Small intestine (tissue), 7 donors: ENCODE results near the gene LRRC8C. TPM values are rescaled to one million over a fixed set of nuclear protein-coding genes. Genes with fewer than 3 reads are reported as not detected.
A peak's percentile ranks its signal among the peaks of the same experiment; 100 is the strongest.

Experiments used
- DNase-seq, 2 donors: peaks; one replicate each; pipeline versions ENCODE4 v3.0.0 to v3.0.0-alpha.2; 2013
- FAIRE-seq: peaks from 2 replicates; lab custom pipeline; 2012; peaks lifted over from hg19 to GRCh38; lab: Jason Lieb, UNC
- H3K27ac ChIP-seq, 3 donors: one replicate each; pipeline ENCODE4 v1.5.1; 2013; ENCODE audit warnings: low read length in 2 of 3, mild to moderate bottlenecking in 2 of 3, control low read depth in 1 of 3, inconsistent platforms in 1 of 3, low read depth in 1 of 3, moderate library complexity in 1 of 3
- H3K27me3 ChIP-seq, 3 donors: one replicate each; pipeline ENCODE4 v1.6.1; 2013; ENCODE audit warnings: low read length in 3 of 3, inconsistent platforms in 1 of 3; ENCODE audit not compliant: control insufficient read depth in 3 of 3, insufficient read depth in 3 of 3
- H3K36me3 ChIP-seq, 3 donors: one replicate each; pipeline ENCODE4 v1.6.1; 2013; ENCODE audit warnings: low read length in 3 of 3, inconsistent platforms in 1 of 3, low read depth in 1 of 3, mild to moderate bottlenecking in 1 of 3, moderate library complexity in 1 of 3; ENCODE audit not compliant: control insufficient read depth in 3 of 3, insufficient read depth in 2 of 3
- H3K4me1 ChIP-seq, 3 donors: one replicate each; pipeline ENCODE4 v1.6.1; 2013; ENCODE audit warnings: low read length in 2 of 3, inconsistent platforms in 1 of 3, low read depth in 1 of 3, mild to moderate bottlenecking in 1 of 3, moderate library complexity in 1 of 3; ENCODE audit not compliant: control insufficient read depth in 3 of 3, insufficient read depth in 2 of 3
- H3K4me3 ChIP-seq, 3 donors: one replicate each; pipeline ENCODE4 v1.5.1; 2013; ENCODE audit warnings: low read length in 3 of 3, control low read depth in 1 of 3, inconsistent platforms in 1 of 3, low read depth in 1 of 3, mild to moderate bottlenecking in 1 of 3, moderate library complexity in 1 of 3
- H3K9me3 ChIP-seq, 2 donors: one replicate each; pipeline ENCODE4 v1.6.1; 2013; ENCODE audit warnings: low read depth in 1 of 2, low read length in 1 of 2; ENCODE audit not compliant: control insufficient read depth in 2 of 2, insufficient read depth in 1 of 2
- WGBS, 3 donors: extraction: QIAGEN DNeasy Blood & Tissue Kit; methylation state at CpG; one replicate each; pipeline ENCODE4 v1.1.7; 2013; 5-methylcytosine and 5-hydroxymethylcytosine counted together
- polyA plus RNA-seq, 4 donors: library from polyadenylated mRNA; stranded (reverse) in 3 of 4; unstranded in 1 of 4; fragments of 200-250 nt in 3 of 4; fragments of 120-200 nt in 1 of 4; gene quantifications; one replicate each; pipeline versions ENCODE4 v1.2.1 to v1.2.3, GENCODE V29; 2013
- donor health status: healthy with polysubstance abuse.
- donor health status: control.
- donor health status: control.
- donor health status: Bipolar disorder and iron deficiency.
- donor health status: healthy.

Gene LRRC8C
- polyA plus RNA-seq, 4 donors = 0.22 to 3.2 (median 1.5) TPM

DNA sequence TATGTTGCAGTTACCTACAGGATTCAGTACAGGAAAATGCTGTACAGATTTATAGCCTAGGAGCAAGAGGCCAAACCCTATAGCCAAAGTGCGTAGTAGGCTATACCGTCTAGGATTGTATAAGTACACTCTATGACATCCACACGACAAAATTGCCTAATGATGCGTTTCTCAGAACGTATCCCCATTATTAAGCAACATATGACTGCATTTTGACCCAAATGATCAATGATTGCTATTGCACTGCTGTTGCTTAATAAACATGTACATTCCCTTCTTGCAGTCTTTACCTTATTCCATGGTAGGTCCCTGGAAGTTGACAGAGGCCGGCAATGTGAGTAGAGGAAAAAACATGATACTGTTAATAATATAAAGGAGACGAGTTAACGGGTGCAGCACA, 33.0 kb downstream of the LRRC8C start:
- Histone ChIP-seq H3K27me3 (no peaks in the 10 kb centered on the region), H3K36me3 (no peaks in the 10 kb centered on the region), H3K4me3 (no peak overlapping the region), H3K9me3 (no peaks in the 10 kb centered on the region), H3K4me1 (peaks cover 0 to 2% (median 0%) of the 10 kb centered on the region in 3 donors), H3K27ac (no peak overlapping the region)
- WGBS, 3 donors = 95 to 97% (median 95%) methylated on average over 8 of the region's 8 CpGs
- DNase-seq = no peak
- FAIRE-seq = no peak

DNA sequence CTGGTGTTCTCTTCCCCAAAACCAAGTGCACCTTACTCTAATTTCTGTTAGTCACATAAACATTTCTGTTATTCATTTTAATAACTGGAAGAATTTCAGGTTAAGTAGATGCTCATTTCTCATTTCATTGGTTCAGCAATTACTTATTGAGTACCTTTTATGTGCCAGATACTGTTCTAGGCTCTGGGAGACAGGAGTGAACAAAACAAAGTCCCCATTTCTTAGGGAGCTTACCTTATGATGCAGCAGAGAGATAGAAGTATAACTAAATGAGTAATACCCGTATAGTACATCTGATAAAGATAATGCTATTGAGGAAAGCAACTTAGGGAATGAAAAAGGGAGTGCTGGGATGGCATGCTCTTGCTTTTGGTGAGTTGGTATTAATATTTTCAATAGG, 33.7 kb downstream of the LRRC8C start:
- no peak overlapping the region for H3K4me3 ChIP-seq
- H3K27ac ChIP-seq = no peak overlapping the region
- no peaks in the 10 kb centered on the region for H3K9me3 ChIP-seq
- no peak for FAIRE-seq
- no peaks in the 10 kb centered on the region for H3K27me3 ChIP-seq
- 13 to 77% (median 46%) methylated on average over 1 of the region's 1 CpG for WGBS, 3 donors
- no peak for DNase-seq
- no peaks in the 10 kb centered on the region for H3K36me3 ChIP-seq
- H3K4me1 ChIP-seq = peaks cover 0 to 2% (median 0%) of the 10 kb centered on the region in 3 donors

DNA sequence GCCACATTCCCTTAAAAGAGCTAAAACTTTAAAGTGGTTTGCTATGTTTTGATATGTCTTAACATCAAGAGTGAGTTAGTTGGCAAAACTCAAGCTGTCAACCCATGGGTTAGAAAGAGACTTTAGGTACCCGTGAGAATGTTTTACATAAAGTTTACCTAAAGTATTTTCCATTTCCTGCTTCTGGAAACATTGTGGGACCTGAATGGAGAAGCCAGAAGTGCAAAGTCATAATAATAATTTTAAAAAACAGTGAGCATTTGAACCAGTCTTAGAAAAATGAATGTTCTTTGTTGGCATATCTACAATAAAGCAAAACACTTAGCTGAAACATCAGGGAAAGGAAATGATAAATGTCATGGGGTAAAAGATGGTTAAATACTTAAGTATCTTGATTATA, 34.8 kb downstream of the LRRC8C start:
- no peak for FAIRE-seq
- no peak overlapping the region for H3K4me3 ChIP-seq
- 43 to 83% (median 81%) methylated on average over 1 of the region's 1 CpG for WGBS, 3 donors

DNA sequence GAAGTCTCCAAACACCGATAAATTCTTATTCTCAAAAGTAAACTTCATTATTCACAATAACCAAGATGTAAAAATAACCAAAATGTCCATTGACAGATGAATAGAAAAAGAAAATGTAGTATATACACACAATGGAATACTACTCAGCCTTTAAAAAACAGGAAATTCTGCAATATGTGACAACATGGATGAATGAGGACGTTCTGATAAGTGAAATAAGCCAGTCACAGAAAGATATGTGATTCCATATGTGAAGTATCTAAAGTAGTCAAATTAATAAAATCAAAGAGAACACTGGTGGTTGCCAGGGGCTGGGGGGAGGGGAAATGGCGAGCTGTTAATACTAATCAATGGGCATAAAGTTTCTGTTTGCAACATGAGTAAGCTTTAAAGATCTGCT, 36.0 kb downstream of the LRRC8C start:
- no peaks in the 10 kb centered on the region for H3K36me3 ChIP-seq
- H3K4me3 ChIP-seq = no peak overlapping the region
- FAIRE-seq (no peak), DNase-seq (no peak)
- no peaks in the 10 kb centered on the region for H3K27me3 ChIP-seq
- H3K9me3 ChIP-seq = no peaks in the 10 kb centered on the region
- peaks cover 0 to 2% (median 0%) of the 10 kb centered on the region in 3 donors for H3K4me1 ChIP-seq
- 87 to 94% (median 91%) methylated on average over 3 of the region's 3 CpGs for WGBS, 3 donors
- H3K27ac ChIP-seq = no peak overlapping the region

More for the DNA sequence above, 34.8 kb downstream of the LRRC8C start:
- Histone ChIP-seq H3K27ac (no peak overlapping the region), H3K4me1 (peaks cover 0 to 2% (median 0%) of the 10 kb centered on the region in 3 donors), H3K36me3 (no peaks in the 10 kb centered on the region), H3K27me3 (no peaks in the 10 kb centered on the region), H3K9me3 (no peaks in the 10 kb centered on the region)
- no peak for DNase-seq

DNA sequence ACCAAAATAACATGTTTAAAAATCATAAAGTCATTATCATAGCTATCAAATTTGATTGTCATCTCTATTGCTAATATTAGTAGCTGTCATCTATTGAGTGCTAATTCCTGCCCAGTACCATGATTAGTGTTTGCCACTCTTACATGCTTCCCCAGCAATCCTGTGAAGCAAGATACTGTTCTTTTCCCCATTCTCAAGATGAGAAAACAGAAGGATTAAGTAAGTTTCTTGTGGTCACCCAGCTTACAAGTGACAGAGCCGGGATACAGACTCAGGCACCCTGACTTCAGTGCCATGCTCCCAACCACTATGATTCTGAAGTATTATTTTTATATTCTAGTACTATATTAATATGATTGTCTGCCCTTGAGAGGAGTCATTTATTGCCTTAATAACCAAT, 36.5 kb downstream of the LRRC8C start:
- no peak for DNase-seq
- H3K9me3 ChIP-seq = no peaks in the 10 kb centered on the region
- no peak overlapping the region for H3K27ac ChIP-seq
- FAIRE-seq = no peak
- peaks cover 0 to 2% (median 0%) of the 10 kb centered on the region in 3 donors for H3K4me1 ChIP-seq
- no peak overlapping the region for H3K4me3 ChIP-seq
- H3K27me3 ChIP-seq = no peaks in the 10 kb centered on the region
- no peaks in the 10 kb centered on the region for H3K36me3 ChIP-seq
- 78 to 91% (median 86%) methylated on average over 1 of the region's 1 CpG for WGBS, 3 donors

DNA sequence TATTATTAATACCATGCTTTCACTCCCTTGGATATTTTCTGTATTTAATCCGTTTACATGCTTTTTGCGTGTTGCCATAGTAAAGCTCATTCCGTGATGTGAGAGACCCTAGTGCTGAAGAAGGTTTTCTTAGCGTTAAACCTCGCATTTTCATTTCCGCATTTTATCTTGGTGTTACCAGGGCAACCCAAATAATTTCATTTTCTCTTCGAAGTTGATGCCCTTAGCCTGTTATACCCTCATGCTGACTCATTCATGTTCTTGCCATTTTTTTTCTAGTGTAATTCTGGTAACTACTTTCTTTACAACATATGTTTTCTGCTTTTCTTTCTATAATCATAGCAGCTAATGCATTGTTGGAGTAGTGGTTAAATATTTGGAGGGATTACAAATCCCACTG, 37.2 kb downstream of the LRRC8C start:
- no peak overlapping the region for H3K4me3 ChIP-seq
- 73 to 87% (median 78%) methylated on average over 7 of the region's 7 CpGs for WGBS, 3 donors
- FAIRE-seq = peak; percentile 59
- H3K27me3 ChIP-seq = no peaks in the 10 kb centered on the region
- no peaks in the 10 kb centered on the region for H3K36me3 ChIP-seq
- H3K4me1 ChIP-seq = peaks cover 0 to 2% (median 0%) of the 10 kb centered on the region in 3 donors
- no peaks in the 10 kb centered on the region for H3K9me3 ChIP-seq
- no peak overlapping the region for H3K27ac ChIP-seq
- peak in 1 of 2 donors; percentile 3 for DNase-seq

DNA sequence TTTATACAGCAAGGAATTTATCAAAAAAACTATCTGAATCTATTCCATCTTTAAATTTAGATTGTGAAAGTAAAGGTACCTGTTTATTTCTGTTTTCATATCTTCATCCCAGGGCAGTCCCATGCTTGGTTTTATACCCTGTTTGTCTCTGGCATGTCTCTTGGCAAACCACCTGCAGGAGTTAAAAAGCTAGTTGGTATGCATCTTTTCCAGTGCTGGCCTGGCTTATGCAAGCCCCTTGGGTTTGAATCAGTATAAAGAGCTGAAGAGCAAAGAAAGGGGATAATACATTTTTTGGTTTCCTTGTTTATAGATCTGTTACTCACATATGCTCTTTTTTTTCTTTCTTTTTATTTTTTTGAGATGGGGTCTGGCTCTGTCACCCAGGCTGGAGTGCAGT, 37.8 kb downstream of the LRRC8C start:
- H3K4me3 ChIP-seq = no peak overlapping the region
- FAIRE-seq (no peak), DNase-seq (no peak)
- peak overlapping the region in 1 of 3 donors; percentile 44 for H3K27ac ChIP-seq
- peaks cover 0 to 2% (median 0%) of the 10 kb centered on the region in 3 donors for H3K4me1 ChIP-seq
- no peaks in the 10 kb centered on the region for H3K36me3 ChIP-seq
- H3K27me3 ChIP-seq = no peaks in the 10 kb centered on the region
- H3K9me3 ChIP-seq = no peaks in the 10 kb centered on the region

DNA sequence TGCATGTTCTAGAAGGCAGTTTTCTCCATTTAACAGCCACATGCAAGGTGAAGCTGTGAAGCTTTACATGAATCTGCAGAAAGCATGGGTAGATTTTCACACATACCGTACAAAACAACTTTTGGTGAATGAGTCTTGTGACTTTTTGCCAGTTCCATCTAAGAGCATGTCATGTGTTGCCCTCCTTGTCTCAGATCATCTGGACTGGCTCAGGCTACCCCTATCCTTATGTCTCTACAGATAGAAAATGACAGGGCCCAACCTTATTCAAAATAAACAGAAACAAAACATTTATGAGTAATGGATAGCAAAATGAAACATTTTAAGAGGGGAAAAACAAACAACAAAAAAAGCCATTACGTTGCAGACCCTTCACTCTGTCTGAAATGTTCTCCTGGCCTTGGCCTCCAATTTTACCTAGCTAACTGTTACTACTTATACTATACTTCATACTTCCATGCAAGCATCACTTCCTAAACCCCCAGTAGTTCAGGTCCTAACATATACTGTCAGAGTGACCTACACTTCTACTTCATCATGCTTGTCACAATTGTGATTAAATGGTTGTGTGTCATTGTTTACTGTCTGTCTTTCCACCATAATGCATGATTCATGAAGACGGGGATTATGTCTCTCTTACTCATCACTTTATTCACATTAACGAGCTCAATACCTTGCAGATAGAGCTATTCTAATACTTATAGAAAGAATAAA, 39.0 kb downstream of the LRRC8C start:
- no peaks in the 10 kb centered on the region for H3K9me3 ChIP-seq
- no peaks in the 10 kb centered on the region for H3K36me3 ChIP-seq
- FAIRE-seq (no peak), DNase-seq (no peak)
- no peak overlapping the region for H3K27ac ChIP-seq
- no peaks in the 10 kb centered on the region for H3K27me3 ChIP-seq
- H3K4me1 ChIP-seq = peaks cover 0 to 2% (median 0%) of the 10 kb centered on the region in 3 donors
- no peak overlapping the region for H3K4me3 ChIP-seq
- WGBS, 3 donors = 62 to 78% (median 66%) methylated on average over 4 of the region's 4 CpGs
